Measurements from ENCODE around the gene CRACR2A.

The CRACR2A gene

DNA sequence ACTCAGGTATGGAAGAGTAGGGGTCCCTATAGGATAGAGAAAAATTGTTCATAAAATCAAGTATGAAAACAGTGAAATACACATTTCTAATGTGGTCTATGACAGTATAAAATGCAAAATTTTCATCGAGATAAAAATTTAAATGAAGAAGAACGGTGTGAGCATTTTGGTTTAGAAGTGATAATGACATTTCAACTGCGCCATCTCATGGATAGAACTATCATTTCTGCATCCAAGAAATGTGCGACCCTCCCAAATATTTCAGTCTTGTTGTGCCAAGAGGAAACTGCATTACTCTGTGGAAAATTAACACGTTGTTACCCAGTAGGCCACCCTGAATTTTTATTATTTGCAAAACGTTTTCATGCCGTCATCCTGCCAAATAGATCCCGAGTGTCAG, 108.8 kb downstream of the CRACR2A start:
- no peak for DNase-seq

DNA sequence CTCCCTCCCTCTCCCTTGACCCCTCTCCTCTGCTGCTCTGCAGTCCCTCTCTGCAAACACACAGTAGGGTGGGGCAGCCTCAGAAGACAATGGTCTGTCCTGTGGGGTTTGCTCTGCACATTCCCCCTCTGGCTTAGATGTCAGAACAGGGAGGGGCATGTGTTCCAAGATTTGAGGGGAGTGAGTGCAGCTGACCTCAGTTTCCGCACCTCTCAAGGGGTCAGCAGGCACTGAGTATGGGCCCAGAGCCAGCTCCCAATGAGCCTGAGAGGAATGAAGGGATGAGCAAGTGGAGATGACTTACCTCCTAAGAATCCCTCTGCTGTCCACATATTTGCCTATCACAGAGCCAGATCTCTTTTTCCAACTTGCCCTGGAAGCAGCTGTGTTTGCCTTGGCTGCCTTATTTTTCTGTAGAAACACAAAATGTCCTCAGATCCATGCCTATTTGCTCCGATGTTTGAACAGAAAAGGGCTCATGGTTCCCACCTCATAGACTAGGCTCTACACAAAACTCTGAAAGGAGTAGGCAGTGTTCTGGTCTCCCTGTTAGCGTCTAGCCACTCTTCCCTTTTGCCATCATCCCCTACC, 111.4 kb downstream of the CRACR2A start:
- no peak for DNase-seq

DNA sequence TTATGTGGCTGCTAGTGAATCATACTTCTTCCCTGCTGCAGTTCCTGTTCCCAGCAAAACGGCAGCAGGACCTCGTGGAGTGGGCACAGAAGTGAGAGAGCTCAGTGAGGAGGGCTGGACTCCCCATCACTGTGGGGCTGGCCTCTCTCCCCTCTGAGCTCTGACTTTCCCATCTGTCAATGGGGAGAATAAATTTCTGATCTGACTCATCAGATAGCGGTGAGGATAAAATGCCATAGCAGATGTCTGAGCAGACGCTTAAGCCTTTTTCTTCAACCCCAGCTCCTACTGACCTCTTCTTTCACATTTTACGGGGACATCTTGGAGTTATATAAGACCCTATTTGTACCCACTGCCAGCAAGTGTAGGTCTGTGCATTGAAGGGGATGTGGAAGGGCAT, 116.6 kb downstream of the CRACR2A start:
- no peak for DNase-seq

DNA sequence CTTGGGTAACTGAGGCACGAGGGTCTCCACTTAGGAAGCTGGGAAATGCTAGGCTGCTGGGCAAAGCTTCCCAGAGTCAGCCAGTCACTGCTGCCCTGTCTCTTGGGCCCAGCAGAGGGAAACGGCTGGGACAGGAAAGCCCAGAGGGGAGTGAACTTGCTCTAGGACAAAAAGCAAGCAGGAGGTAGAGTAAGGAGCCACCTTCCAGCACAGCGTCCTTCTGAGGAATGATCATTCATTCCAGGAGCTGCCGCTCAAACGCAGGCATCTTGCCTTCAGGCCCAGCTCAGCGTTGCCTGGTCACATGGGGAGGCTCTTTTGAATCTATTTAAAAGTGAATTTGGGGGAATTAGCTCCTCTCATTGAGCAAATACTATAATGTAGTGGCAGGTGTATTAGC, 118.6 kb downstream of the CRACR2A start:
- no peak for DNase-seq

DNA sequence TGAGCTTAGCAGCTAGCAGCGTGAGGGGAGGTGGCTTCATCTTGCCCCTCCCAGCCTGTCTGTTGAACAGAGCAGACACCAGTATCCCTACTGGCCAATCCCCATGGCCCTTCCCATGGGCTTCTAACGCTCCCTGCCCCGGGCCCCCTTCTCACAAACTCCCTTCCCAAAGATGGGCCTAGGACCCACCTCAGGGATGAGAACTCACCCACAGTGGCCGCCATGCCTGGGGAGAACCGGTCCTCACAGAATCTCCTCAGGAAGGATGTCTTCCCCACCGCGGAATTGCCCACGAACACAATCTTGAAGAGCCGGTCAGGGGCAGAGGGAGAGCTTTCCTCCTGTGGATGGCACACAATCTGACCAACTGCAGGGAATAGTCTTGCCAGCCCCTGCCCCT, 119.5 kb downstream of the CRACR2A start:
- DNase-seq: no peak

DNA sequence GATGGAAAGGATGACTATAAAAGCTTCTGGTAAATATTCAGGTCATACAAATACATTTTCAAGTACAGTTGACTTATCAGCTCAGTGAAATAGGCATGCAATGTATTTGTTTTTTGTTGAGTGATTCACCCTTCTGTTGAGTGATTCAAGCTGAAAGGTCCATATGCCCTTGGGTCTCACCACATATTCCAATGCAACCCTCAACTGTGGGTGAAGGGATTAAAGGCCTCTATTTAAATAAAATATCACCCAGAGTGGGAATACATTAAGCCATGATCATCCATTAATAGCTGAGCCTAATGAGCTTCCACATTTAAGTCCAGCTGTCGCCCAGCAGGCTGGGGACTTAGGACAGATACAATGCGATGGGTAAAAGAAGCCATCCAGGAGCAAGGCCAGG, 120.2 kb downstream of the CRACR2A start:
- no peak for DNase-seq

DNA sequence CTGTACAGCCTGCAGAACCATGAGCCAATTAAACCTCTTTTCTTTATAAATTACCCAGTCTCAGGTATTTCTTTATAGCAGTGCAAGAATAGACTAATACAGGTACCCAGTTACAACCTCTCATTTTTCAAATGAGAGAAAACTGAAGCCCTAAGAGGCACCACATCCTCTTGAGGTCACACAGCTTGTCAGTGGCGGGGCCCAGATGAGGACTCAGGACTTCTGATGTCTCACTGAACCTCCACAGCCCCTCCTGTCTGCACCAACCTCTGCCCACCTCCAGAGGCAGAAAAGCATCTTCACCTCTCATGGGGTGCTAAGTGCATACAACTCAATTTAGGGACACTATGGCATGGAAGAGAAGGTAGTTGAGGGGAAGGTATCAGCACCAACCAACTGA, 120.7 kb downstream of the CRACR2A start:
- no peak for DNase-seq

DNA sequence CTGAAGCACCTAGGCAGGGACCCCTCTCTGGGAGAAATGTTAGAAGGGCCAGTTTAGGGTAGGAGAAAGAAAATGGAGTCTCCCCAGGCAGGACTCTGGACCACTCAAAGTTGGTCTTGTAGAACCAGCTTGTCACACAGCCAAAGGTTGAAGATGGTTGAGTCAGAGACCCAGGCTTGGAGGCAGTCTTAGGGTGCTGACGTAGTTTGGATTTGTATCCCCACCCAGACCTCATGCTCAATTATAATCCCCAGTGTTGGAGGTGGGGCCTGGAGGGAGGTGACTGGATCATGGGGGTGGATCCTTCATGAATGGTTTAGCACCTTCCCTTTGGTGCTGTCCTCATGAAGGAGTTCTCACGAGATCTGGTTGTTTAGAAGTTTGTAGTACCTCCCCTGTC, 121.2 kb downstream of the CRACR2A start:
- peak; percentile 25 for DNase-seq

DNA sequence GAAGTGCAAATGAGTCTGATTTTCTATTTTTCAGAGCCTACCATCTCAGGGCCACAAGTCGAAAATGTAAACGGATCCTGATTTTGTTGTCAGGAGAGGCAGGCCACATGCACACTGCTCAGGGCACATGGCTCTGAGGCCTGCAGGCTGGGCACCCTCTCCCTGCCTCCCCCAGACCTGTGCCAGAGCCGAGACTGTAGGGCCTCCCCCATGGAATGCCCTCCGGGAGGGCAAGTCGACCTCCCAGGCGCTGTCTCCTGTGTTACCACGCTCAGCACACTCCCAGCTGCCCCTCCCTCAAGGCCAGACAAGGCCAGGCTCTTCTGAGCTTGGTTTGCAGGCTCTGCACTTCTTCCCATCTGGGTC, 121.7 kb downstream of the CRACR2A start:
- no peak for DNase-seq

DNA sequence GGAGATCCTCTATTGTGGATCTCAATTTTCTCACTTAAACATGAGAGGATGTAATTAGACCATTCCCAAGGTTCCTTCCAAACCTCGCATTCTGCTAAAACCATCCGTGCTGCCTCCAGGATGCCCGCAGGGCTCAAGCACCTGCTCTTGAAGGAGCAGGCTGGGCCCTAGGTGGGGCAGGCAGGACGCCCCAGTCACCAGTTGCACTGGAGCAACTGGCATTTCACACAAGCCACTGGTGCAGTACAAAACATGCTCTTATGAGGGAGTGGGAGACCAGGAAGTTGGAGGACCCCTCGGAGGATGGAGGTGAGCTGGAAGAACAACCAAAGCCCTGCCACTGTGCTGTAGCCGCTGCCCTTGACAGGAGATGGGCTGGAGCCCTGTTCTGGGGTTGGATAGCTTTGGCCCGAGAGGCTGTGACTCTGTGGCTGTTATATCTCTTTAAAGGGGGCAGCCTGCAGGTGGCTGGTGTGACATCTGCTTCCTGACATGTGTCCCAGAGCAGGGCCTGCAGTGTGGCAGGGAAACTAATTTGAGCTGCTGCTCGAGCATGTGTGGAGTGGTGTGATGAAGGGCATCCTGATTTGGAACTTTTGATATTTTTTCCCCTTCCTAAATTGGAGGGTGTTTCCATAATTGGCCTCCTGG, 122.2 kb downstream of the CRACR2A start:
- DNase-seq: no peak

DNA sequence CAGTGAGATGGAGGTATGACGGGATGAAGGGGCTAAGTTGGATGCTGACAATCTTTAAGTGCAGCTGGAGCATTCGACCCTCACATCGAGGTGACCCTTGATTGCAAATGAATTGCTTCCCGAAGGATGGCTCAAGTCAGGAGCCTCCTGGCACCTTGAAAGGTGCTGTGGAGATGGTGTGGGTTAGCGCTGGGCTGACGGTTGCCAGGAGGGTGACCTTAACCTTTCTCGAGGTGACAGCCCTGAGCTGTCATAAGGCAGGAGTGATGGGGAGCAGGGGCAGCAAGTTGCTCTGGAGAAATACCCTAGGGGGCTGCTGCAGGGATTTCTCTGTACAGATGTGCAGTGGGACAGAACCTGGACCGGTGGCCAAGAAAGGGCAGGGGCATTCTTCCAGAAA, 122.8 kb downstream of the CRACR2A start:
- DNase-seq: no peak

DNA sequence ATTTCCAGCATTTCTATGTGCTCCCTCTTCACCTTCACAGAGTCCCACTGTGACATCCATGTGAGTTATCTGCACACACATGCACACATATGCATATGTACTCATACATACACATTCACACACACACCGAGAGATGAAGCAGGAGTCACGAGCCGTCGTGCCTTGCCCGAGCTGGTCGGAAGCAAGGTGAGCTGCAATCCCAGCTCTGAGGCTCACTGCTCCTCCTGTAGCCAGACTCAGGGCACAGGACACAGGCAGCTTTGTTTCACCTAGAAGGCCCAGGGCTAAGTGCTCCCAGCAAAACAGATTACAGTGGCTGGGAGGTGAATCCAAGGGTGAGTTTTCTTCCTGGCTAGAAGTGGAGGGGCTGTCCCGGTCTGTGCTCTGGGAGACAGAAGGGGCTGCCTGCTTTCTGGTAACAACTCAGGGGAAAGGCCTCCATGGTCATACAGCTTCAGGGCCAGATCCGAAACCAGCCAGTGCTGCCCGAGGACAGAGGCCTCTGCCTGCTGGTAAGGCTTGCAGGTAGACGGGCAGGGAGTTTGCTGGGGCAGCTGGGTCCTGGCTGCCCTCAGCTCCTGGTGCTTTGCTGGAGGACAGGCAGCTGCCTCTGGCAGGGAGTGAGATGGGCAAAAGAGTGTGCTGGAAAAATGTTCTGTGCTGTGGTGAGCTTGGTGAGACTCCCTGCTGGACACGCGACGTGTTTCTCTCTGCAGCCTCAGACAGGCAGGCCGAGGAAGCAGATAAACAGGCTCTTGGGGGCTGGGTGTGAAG, 123.7 kb downstream of the CRACR2A start:
- DNase-seq: no peak

DNA sequence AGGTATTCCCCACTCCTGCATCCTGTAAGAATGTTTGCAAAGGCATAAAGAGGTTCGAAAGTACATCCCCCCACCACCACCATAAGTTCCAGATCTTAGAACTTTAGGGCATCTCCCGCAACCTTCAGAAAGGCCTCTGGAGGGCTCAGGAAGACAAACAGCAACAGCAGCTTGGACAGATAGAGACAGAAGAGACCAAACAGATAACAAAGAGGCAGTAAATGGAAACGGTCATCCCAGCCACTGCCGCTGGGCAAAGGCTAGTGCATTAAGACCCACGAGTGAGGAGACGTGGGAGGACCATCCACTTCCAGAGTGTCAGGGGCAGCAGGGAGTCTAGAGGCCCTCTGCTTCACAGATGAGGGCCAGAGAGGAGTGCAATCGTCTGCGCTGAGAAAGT, 124.3 kb downstream of the CRACR2A start:
- DNase-seq: no peak

DNA sequence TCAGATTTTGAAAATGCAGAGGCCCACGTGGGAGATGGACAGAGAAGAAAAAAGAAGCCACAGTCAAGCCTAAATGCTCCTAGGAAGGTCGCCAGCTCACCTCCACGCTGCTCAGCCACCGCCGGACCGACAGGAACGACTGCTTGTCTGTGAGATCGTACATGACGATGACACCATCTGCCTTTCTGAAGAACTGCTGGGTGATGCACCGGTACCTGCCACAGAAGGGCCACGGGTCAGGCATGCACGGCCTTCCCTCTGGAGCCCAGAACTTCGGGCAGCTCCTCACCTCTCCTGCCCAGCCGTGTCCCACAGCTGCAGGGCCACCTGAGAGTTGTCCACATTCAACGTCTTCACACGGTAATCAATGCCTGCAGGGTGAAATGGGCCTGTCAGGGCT, 125.6 kb downstream of the CRACR2A start:
- no peak for DNase-seq

DNA sequence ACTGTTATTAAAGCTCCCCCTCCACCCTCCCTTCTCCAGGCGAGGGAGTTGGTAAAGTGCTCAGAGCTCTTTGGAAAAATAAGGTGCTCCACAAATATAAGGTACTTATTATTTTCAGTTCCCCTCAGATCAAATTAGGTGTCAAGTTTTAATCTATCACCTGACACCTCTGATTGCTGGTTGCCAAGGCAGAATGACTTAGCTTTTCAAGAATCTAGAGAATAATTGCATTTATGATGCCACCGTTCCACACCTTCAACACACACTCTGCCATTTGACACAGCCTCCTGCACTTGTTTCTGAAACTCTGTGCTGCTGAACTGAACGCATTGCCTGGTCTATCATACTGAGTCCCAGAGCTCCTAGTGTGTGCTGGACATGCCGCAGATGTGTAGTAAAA, 128.6 kb downstream of the CRACR2A start:
- no peak for DNase-seq

DNA sequence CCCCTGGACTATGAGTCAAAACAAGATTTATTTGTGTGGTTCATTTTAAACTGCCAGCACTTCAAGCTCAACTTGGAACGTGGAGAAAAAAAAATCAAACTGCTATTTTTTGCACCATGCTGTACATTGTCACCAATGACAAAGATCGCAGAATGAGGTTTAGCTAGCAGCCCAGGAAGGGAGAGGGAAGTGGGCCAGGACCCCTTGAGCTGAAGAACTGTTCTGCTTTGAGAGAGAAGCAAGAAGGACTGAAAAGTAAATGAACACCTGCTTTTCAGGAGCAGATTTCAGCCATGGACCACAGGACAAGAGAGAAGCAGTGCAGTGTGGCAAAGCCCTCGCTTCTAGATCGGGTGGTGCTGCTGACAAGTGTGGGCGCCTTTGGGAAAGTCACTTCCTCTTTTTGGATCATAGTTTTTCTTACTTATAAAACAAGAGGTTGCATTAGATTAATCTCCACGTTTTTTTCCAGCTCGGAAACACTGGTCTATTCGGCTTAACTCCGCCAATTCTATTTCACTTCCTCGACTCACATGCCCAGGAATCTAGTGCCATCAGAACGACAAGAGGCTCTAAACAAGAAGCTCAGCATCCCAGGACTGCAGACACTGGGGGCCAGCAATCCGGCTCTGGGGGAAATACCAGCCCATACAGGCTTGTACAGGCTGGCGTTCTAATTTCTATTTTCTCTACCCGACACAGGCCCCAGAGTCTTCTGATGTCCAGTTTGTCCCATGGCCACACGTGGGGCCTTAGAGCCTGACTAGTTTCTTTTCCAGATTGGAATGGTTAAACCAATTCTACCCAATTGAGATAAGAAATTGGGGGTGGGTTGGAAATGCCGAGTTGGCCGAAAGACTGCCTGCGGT, 129.9 kb downstream of the CRACR2A start:
- peak; percentile 32 for DNase-seq

DNA sequence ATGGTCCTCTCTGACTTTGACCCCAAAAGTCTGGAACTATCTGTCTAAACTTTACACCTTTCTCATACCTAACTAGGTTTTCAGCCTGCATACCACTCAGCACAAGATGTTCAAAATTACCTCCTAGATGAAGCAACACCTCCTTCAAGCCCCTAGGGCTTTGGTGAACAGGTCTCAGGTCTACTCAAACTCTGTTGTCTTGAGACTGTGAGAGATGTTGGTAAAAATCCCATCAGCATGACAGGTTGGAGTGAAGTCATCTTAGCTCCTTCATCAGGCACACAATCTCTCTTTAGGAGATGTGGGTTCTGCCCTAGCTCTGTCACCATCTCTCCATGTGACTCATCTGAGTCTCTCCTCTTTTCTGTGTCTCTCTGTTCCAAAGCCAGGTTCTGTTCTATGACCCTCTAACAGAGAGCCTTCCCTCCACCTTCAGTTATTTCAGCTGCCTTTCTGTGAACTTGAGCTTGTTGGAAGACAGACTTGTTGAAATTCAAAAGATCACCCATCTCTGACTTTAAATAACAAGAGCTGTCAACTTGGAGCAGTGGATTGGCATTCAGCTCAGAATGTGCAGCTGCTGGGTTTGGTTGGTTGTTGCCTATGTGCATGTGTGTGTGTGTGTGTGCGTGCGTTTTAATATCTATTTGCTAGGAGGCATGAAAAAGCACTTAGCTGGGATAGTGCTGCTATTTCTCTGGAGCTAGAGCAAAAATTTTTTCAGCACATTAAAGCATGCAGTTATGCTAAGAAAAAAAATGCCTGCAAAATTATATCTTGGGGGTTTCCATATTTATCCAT, 130.7 kb downstream of the CRACR2A start:
- DNase-seq: no peak

DNA sequence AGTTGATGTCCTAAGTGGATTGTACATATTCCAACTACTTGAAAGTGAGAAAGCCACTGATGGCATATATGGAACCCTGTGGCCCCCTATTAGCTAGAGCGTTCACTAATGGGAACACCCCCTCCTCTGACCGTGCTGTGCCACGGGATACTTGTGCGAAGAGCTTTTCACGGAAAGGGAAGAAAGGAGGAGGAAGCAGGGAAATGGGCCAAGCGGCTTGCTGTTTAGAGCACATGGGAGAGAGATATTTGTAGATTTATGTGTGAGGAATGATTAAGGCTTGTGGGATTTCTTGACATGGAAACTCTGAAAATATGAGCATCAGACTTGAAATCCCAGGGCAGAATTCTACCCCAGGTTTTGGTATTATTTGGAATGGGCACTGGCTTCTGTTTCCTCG, 132.1 kb downstream of the CRACR2A start:
- no peak for DNase-seq

DNA sequence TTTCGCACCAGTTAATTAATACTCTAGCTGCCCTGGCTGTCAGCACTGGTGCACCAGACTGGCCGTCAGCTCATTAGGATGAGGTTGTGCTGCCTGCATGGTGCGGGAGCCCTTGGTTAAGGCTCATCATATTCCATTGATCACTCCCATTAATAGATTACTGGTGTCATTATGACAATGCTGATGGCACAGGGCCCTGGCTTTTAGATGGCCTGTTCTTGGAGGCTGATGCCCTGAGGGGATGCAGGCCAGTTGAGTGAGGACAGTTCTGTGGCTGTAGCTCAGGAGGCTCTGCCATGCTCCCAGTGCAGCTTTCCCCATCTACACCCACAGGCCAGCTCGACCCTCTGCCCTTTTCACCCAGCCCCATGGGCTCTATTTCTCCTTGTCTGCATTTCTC, 135.3 kb downstream of the CRACR2A start:
- no peak for DNase-seq

DNA sequence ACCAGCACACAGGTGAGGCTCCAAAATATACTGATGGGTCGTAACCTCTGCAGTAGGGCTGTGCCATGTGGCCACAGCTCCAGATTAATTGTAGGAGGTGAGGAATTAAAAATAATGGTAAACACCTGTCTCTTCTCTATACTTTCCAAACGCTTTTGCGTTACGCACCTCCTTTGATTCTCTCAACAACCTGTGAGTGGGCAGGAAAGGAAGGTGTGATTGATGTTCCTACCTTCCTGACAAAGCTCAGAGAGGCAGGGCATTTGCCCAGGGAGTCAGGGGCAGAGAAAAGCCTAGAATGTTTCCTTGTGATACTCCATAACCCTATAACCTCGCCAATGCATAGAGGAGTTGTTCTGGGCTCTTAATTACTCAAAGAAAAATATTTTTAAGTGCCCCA, 137.0 kb downstream of the CRACR2A start:
- DNase-seq: no peak

DNA sequence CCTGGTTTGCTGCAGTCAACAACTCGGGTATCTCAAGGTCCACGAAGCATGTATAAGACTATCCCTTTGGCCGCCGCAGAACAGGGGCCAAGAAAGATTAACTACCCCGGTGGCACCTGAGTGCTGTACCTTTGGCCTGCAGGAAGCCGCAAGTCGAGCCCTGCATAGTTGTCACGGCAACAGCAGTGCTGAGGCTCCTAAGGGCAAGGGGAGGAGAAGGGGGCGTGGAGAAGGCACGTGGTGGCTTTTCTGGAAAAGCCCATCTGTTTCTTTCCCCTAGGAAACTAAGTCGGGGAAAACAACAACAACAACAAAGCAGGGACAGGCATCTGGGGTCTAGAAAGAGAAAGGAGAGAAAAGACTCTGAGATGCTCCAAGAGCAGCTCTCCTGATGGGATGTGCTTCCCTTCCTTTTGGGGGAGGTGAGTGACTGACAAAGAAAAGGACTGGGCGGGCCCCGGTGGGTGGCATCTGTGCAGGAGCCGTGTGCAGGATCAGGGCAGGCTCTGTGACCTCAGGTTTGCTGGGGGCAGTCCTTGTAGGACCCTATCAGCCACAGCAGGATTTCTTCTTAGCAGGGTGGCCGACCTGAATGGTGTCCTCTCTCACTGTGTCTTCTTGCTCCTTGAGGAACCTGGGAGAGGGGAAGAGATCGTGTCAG, 138.0 kb downstream of the CRACR2A start:
- DNase-seq: no peak
